ENCODE results near the gene SLC1A3.
"Not testable (repeated sequence)": the region's sequence is repeated elsewhere in the genome, so short reads cannot be mapped to it uniquely, and the experiment has no call there.

The SLC1A3 gene

GRCh38 chr5:36631620-36632362, 25.4 kb downstream of the SLC1A3 start:
- no peak for DNase-seq

- no peak for DNase-seq
These were observed 25.9 kb downstream of the SLC1A3 start for GRCh38 chr5:36632363-36632664.

GRCh38 chr5:36635721-36636390, 29.4 kb downstream of the SLC1A3 start:
- DNase-seq = no peak

- DNase-seq = no peak
These were observed 30.7 kb downstream of the SLC1A3 start for GRCh38 chr5:36637101-36637500.

GRCh38 chr5:36637516-36637915, 31.1 kb downstream of the SLC1A3 start:
- no peak for DNase-seq

- no peak for DNase-seq
These were observed 31.6 kb downstream of the SLC1A3 start for GRCh38 chr5:36638056-36638455.

GRCh38 chr5:36640949-36641348, 34.5 kb downstream of the SLC1A3 start:
- no peak for DNase-seq

GRCh38 chr5:36641431-36641830, 35.0 kb downstream of the SLC1A3 start:
- no peak for DNase-seq

- no peak for DNase-seq
These were observed 35.7 kb downstream of the SLC1A3 start for GRCh38 chr5:36642089-36642488.

- no peak for DNase-seq
These were observed 36.8 kb downstream of the SLC1A3 start for GRCh38 chr5:36643162-36643561.

GRCh38 chr5:36643841-36644240, 37.4 kb downstream of the SLC1A3 start:
- not testable (repeated sequence) for DNase-seq

- no peak for DNase-seq
These were observed 38.3 kb downstream of the SLC1A3 start for GRCh38 chr5:36644727-36645126.

GRCh38 chr5:36646100-36646499, 39.7 kb downstream of the SLC1A3 start:
- no peak for DNase-seq

GRCh38 chr5:36646507-36647023, 40.2 kb downstream of the SLC1A3 start:
- DNase-seq = no peak

GRCh38 chr5:36647046-36647445, 40.6 kb downstream of the SLC1A3 start:
- no peak for DNase-seq

- DNase-seq = no peak
These were observed 42.0 kb downstream of the SLC1A3 start for GRCh38 chr5:36648426-36648825.

GRCh38 chr5:36651761-36652685, 45.6 kb downstream of the SLC1A3 start:
- DNase-seq = no peak

GRCh38 chr5:36653044-36653705, 46.8 kb downstream of the SLC1A3 start:
- DNase-seq = no peak

GRCh38 chr5:36654564-36654963, 48.2 kb downstream of the SLC1A3 start:
- DNase-seq = no peak

GRCh38 chr5:36655161-36655560, 48.8 kb downstream of the SLC1A3 start:
- no peak for DNase-seq

GRCh38 chr5:36656556-36656955, 50.1 kb downstream of the SLC1A3 start:
- DNase-seq = no peak

GRCh38 chr5:36657563-36657995, 51.2 kb downstream of the SLC1A3 start:
- no peak for DNase-seq
